Measurements from ENCODE around the gene MARS1.
"Not testable (repeated sequence)": the region's sequence is repeated elsewhere in the genome, so short reads cannot be mapped to it uniquely, and the experiment has no call there.

Gene MARS1

DNA sequence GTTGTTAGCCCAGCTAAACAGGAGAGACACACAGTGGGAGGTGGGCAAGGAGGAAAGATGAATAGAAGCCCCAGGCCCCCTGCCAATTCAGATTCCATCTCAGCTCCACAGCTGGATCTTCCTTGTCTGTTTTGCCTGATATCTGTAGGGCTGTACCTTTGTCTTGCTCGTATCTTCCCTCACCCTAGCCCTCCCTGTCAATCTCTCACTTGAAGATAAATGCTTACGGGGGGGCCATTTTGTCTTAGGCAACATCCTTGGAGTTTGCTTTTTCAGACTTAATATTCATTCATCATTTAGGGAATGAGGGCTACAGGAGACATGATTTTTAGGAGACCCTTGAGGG is 64.4 kb downstream of the MARS1 start:
- no peak for DNase-seq

DNA sequence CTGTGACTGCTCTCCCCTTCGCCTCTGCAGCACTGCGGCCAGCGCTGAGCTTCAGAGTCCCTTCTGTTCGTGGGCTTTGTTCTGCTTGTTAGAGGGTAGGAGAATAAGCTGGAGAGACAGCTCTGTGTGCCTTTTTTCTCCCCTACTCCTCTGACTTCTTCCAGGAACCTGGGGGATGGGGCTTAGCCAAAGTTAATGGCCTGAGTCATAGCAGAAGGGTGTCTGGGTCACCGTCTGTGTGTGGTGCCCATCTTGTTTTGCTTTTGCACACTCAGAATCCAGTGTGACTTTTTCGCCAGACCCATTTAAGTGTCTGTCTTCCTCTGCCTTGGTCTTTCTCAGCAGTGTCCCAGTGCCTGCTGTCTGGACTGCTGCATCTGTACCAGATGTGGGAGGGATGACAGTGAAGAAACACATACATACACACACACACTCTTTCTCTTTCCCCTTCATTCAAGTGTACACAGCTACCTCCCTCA is 65.0 kb downstream of the MARS1 start:
- DNase-seq = peak in 3 of 14 donors; percentile 8

DNA sequence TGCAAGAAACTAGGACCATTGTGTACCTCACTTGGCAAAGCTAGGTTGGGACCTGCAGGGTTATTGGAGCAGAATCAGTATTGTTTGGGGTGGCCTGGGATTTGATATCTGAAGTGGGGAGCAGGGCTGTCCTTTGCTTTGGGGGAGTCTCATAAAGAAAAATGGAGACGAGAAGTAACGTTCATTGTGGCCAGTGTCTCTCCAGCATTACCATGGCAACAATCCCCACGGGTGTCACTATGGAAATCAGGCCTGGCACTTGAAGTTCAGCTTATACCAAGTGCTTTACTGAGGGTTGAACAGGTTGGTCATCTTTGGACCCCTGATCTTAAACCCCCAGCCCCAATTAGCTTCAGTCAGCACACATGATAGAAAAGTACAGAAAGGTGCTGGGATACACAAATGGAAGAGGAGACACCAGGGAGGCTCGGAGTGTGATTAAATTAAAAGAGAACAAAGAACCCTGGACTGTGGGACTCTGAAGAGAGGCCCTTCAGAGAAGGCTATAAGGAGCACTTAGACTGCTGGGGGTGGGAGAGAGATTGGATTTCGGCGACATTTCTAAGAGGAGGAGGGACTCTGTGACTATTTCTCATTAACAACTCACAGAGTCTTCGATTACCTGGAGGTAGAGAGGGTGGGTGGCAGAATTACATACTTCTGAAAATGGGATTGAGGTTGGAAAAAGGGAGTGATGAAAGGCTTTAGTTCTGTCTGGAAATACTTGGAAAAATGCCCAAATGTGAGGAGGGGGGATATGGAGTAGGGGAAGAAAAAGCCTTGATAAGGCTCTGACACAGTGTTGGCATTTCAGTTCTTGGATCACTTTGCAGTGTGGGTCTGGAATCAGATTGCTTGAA is 65.7 kb downstream of the MARS1 start:
- peak in 1 of 14 donors; percentile 14 for DNase-seq

DNA sequence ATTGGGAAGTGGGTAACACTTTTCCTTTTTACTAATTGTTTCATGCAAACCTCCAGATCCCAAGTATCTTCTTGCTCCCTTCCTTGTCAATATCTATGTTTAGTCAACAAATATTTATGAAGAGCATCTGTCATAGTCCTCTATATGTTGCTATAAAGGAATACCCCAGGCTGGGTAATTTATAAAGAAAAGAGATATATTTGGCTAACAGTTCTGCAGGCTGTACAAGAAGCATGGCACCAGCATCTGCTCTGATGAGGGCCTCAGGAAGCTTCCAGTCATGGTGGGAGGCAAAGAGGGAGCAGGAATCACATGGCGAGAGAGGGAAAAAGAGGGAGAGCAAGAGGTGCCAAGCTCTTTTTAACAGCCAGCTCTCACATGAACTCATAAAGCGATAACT is 66.6 kb downstream of the MARS1 start:
- DNase-seq = no peak

DNA sequence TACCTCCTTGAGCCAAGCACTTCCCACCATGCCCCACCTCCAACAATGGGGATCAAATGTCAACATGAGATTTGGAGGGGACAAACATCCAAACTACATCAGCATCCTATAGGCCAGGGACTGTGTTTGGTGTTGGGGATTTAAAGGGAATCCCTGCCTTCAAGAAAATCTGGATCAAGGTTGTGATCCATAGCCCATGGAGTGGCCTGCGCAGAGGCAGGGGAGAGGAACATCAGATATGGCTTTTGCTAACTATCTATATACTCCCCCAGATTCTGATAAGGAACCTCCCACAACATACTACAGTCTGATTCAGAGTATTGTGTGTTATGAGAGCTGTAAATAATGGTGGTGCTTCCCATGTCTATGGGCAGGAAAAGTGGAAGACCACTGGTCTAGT is 67.0 kb downstream of the MARS1 start:
- no peak for DNase-seq

DNA sequence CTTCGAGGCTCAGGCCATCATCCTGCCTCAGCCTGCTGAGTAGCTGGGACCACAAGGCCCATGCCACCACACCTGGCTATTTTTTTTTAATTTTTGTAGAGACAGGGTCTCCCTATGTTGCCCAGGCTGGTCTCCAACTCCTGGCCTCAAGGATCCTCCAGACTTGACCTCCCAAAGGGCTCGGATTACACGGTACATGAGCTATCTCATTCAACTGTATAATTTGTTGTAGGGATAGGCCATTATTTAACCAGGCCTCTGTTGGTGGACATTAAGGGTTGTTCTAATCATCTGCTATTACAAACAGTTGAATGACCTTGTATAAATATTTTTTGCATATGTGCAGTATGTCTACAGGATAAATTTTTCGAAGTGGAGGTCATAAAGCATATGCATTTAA is 71.0 kb downstream of the MARS1 start:
- no peak for DNase-seq

DNA sequence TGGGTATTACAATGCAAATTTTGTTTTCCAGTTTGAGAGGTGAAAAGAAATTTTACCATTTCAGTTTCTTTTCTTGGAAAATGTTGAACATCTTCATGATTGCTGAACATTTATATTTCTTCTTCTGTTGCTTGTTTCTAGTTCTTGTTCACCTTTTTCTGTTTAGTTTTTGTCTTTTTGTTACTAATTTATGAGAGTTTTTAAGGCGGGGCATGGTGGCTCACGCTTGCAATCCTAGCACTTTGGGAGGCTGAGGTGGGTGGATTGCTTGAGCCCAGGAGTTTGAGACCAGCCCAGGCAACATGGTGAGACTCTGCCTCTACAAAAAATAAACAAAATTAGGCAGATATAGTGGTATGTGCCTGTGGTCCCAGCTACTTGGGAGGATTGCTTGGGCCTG is 72.6 kb downstream of the MARS1 start:
- DNase-seq = no peak

DNA sequence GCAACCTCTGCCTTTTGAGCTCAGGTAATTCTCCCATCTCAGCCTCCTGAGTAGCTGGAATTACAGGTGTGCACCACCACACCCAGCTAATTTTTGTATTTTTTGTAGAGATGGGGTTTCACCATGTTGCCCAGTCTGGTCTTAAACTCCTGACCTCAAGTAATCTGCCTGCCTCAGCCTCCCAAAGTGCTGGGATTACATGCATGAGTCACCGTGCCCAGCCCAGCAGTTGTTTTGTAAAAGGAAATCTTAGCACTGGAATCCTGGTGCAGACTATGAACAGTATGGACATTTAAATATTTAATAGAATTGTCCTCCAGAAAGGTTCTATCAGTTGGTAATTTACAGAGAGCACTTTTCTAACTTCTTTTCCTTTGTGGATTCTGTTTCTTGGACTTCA is 73.2 kb downstream of the MARS1 start:
- not testable (repeated sequence) for DNase-seq

DNA sequence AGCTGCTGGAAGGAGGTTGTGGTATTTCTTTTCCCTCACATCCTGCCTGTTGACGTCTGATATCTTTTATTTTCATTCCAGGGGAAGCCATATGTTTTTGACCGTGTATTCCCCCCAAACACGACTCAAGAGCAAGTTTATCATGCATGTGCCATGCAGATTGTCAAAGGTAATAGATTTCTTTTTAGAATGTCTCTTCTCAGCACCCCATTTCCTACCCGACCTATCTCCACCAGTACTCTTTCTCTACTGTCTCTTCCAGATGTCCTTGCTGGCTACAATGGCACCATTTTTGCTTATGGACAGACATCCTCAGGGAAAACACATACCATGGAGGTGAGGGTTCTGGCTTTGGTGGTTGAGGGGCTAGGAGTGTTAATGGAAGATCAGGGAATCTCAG is 75.5 kb downstream of the MARS1 start:
- no peak for DNase-seq

DNA sequence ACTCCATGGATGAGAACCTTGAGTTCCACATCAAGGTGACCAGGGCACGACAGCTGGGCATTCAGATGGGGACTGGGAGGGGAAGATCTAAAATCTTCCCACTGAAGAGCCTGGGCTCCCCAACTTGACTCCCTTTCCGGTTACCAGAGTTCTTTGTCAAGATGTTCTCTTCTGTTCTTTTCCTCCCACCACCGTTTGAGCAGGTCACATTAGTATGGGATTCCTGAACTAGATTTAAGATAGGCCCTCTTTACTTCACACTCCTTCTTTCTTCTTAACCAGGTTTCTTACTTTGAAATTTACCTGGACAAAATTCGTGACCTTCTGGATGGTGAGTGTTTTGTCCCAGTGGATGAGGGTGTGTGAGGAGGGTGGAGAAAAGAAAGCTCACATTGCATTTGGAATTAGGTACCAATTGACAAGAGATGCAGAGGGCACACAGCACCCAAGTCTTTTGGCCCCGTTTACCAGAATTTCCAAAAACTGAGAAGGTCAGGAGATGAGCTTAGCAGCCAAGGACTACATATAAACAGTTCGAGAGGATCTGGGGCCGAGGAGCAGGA is 76.4 kb downstream of the MARS1 start:
- no peak for DNase-seq

Data from C1 segment of cervical spinal cord (tissue), 14 donors.